CD1c-positive myeloid dendritic cell (primary cell): Measurements from ENCODE around the gene NUDT22.

ENCODE experiments used
- DNase-seq: peaks from one replicate; pipeline ENCODE4 v3.0.0-alpha.2; 2016; ENCODE audit errors: extremely low spot score

The NUDT22 gene

DNA sequence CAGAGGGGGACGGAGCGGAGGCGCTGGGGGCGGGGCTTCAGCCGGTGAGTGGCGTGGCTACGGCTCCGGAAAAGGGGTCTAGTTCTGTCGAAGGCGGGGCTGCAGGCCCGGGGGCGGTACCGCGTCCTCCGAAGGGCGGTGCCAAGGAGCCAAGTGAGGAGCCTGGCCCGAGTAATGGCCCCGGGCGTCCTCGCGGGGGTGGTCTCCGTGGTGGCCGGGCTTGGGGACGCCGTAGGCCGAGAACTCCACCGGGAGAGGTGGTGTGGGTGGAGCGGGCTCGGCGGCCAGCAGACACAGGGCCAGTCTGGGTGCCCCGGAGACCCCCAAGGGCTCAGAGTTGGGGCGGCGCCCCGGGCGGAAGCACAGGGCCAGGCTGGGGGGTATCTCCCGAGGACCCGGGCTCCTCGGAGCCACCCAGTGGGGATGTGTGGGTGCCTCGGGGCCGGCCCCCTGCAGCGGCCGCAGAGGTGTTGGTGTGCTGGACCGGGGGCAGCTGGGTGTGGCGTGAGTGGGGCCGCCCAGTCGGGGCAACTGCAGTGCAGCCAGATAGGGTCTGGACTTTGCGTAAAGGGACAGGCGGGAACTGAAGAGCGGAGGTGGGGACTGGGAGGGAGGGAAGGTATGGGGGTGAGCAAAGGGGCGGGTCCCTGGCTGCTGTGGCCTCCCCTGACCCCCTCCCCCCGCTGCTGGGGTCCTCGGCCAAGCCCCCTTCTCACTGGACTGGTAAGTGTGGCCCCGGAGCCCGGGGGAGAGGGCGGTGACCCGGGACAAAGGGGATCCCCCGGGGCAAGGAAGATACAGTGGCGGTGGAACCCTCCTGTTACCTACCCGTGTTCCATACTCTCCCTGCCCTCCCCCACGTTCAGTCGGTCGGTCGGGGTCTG, 15.7 kb downstream of the NUDT22 start:
- peak; percentile 39 for DNase-seq

DNA sequence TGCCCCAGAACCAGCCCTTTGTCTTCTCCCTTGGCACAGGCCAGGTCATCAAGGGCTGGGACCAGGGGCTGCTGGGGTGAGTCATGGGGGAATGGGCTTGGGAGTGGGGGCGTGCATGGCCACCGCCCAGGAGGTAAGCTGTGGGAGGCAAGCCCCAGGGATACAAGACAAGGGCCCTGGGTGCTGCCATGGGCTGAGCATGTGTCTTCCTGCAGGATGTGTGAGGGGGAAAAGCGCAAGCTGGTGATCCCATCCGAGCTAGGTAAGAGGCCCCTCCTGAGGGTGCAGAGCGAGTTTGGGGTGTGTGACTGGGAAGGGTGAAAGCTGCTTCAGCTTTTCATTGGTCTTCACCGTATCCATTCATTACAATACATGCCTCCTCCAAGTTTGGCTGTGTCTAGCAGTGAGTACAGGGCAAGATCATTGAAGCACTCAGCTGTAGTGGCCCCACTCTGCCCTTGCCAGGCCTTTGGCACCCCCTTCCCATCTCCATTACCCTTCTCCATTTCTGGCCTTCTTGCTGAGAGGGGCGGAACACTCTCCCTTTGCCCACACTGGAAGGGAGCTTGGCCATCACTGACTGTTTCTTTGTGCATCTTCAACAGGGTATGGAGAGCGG, 17.3 kb downstream of the NUDT22 start:
- no peak for DNase-seq

DNA sequence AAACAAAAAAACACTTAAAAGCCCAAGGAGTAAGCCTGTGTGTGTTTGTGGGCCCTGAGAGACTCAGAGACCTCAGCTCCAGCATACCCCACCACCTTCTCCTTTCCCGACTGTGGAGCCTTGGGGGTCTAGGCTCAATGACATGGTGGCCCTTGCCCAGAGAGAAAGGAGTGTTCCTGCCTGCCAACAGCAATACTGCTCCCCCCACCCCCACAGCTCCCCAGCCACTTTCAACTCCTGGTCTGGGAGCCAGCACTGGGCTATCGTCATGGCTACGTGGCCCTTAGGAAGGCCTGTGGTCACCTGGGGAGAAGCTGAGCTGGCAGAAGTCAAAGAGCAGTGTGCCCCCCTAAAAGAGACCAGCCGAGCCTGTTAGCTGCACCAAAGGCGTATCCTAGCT, 18.0 kb downstream of the NUDT22 start:
- no peak for DNase-seq

DNA sequence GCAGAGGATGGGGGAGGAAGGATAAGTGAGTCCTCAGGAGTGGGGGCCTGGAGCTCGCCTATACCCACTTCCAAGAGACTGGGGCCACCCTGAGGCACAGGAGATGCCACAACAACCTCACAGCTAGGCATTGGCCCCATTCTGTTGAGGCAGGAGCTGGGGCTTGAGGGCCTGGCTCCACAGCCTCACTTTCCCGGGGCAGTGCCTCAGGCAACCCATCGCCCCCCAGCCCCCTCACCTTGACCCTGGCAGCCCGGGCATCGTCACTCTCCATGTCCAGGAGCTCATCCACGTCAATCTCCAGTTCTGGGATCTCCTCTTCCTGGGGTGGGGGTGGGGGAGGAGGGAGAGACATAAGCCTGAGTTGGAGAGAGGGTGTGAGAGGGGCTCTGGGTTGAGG, 18.9 kb downstream of the NUDT22 start:
- DNase-seq: no peak

DNA sequence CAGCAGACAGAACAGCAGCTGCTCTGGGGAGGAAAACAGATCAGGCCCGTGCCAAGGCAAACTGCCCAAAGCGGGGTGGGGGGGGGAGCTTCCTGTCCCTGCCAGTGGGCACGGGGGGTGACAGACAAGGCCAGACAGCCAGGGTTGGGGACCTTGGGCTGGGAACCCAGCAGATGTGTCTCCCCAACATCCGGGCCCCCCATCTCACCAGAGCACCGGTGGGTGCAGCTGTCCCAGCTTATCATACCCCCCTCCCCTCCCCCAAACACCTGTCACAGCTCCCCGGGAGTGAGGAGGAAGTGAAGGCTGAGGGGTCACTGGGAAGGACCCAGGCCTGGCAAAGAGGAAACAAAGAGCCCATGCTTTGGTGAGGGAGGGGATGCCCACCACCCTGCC, 19.3 kb downstream of the NUDT22 start:
- DNase-seq: no peak

DNA sequence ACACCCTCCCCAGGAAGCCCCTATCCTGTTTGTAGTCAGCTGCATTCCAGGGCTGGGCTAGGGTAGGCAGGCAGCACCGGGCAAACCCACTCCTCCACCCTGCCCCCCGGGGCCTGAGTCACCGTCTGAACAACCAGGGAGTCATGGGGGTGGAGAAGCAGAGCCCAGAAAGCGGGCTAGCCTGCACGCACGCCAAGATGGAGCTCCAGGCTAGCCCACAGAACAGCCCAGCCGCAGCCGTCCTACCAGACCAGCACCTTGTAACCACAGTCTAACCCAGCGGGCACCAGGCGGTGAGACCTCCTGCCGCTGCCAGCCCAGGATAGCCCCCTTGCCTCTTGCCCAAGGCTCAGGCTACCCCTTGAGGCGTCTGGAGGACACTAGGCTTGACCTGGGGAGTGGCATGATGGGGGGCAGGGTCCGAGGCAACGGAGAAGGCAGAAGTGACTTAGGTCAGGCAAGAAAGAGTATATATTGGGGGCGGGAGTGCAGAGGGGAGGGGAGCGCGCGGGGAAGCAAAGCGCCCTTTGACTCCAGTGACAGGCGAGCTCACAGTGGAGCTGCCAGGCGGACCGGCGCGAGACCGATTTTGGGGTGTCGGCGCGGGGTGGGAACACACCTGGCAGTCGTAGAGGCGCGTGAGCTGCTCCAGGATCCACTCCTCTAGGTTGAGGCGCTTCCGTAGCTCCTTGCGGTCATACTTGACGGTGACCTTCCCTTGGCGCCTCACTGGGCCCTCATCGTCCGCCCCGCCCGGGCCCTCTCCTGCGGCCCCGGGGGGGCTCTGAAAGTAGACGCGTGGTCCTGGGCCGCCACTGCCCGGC, 19.9 kb downstream of the NUDT22 start:
- peak; percentile 73 for DNase-seq

DNA sequence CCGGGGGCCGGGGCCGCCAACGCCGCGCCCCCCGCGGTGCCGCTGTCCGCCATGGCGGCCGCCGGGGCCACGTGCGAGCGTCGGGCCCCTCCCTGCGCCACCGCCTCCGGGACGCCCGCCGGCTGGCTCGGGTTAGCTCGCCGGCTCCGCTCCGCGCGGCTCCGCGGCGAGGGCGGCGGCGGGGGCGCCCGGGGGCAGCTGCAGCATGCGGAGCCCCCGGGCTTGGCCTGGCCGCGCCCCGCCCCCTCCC, 20.5 kb downstream of the NUDT22 start:
- peak; percentile 27 for DNase-seq

DNA sequence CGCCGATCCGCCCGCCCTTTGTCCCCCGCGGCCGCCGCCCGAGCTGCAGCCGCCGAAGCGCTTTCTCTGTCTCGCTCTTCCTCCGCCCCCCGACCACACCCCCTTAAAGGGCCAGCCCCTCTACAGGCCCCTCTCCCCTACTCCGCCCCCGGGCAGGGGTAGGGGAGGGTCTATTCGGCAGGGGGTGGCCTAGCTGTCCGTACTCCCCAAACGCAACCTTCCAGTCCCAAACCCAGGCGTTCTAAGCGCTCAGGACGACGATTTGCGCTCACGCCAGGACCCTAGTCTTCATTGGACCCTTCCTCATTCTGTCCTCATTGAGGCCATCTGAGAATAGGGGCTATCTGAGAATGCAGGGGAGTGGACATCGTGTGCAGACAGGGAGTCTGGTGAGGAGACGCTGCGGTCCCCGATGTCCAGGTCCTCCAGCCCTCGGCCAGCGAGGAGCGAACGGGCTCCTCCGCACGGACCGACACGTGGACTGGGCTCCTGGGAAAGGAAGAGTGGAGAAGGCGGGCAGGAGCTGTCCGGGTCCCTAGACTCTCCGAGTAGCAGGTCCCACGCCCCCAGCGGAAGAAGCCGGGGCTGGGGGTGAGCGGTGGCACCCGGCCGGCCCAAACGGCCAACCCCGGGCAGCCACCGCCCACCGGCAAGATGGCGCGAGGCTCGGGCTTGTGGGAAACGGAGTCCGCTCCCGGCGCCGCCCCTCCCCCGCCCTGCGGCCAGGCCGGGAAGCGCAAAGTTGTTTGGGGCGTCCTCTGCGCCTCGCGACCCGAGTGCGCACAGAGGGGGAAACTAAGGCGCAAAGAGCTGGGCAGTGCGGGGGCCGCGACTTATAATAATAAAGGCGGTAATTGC, 21.0 kb downstream of the NUDT22 start, which contains the start of gene PPP1R14B:
PPP1R14B (minus strand) TSS at position 73 of the 858 bp plus-strand sequence. CDS start 270 bp downstream, outside the sequence.
- DNase-seq: peak; percentile 91

DNA sequence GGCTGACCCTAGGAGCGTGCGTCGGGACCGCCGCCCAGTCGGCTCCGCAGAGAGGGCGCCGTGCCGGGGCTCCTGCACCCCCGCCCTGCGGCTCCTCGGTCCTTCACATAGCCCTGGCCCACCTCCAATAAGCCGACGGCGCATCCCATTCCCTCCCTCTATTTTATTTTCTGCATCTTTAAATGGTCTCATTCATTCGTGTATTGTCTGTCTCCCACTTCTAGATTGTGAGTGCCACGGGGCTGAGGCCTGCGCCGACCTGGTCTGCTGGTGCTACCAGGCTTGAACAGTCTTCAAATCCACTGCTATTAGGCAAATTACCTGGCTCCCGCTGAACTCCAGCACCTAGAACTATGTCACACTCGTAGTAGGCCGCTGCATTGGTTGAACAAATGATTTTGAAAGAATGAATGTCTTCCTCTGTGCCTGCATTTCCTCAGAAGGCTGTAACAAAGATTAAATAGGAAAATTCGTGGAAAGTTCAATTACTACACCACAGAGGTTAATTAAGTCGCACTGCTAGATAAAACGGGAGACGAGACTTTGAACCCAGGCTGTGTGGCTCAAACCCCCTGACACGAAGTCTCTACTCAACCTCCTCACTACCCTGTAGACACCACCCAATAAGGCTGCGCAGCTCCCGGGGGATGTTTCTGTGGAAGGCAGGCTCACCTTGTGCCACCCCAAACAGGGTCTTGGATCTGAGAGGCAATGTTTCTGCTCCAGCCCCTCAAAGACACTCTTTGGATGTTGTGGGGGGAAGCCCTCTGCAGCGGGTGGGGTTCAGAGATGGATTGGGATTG, 21.9 kb downstream of the NUDT22 start:
- DNase-seq: no peak

DNA sequence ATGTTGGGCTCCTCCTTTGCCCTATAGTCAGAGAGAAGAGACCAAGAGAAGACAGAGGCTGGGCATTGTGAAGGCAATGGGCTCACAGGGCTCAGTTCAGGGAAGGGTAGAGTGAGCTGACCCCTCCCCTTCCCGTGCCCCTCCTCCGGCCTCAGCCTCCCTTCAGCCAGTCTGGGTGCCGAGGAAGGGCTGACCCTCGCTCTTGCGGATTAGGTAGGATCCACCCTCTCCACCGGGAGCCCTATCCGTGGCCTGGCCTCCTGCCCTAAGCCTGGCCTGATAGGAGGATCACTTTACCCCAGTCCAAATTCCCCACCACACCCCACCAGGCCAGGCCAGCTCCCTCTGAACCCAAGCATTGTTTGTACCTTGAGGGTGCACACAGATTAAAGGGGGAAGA, 22.5 kb downstream of the NUDT22 start:
- no peak for DNase-seq

DNA sequence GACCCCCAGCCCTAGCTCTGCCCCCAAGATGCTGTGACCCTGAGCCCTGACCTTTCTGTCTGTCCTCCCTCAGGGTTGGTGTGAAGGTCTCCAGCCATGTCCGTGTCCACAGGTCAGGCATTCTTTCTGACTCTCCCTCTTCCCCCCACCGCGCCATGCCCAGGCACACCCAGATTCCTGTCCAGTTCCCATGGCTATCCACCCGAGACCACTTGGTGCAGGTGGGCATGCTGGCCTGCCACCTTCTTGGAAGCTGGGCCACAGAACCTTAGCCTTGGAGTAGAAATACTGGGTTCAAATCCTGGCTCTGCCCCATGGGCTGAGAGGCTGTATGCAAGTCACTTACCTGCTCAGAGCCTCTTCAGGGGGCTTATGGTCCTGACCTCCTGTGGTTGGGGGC, 23.0 kb downstream of the NUDT22 start:
- no peak for DNase-seq

DNA sequence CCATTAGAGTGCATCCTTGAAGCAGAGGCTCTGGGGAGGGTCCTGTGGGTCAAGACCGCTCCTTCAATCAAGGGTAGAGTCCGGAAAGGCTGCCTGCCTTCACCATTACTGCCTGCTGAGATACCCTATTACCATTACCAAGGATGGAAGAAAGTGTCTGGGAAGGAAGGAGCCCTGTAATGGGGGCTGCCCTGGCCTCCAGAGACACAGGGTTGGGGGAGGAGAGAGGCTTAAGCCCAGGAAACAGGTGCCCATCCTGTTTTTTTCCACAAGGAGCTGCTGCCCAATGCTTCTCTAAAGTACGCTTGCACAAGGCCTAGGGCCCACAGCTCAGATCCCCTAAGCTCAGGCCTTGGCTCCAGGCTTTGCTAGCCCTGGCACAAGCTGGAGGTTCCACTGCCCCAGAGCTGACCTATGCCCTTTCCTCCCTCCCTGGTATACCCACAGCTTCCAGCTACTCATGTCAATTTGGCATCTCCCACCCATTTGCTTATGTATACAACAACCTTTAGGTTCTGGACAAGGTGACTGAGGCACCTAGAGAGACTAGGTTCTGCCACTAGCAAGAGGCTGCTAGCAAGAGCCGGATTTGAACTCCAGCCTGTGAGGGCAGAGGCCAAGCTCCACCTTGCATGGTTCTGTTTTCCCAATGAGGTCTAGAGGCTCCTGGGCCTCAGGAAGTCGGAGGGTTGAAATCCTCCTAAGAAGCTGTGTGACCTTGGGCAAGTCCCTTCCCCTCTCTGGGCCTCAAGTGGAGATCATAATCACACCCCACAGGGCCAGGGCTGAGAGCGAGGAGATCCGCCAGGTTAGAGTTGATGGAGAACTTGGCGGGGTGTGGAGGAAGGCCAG, 23.7 kb downstream of the NUDT22 start:
- DNase-seq: no peak

DNA sequence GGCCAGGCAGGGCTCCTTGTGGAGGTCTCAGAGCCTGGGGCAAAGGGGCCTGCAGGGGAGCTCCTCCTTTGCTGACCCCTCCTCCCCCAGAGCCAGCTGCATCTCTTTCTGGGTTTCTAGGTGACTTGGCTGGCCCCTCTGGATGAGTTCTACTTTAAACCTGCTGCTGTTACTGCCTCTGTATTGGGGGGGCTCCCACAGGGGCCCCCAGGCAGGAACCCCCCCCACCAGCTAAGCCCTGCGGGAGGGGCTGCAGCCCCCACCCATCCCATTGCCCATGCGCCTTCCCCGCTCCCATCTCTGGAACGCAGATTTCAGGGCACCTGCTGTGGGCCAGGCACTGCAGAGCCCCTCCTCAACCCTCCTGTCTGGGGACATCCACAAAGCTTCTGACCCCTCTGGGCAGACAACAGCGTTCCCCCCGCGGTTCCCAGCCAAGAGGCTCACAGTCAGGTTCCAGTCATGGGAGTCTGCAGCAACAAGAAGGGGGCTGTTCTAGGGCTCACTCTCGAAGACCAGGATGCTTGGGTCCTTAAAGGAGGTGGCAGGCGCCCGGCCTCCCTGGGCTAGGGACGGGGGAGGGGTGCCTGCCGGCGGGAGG, 24.4 kb downstream of the NUDT22 start:
- DNase-seq: no peak

DNA sequence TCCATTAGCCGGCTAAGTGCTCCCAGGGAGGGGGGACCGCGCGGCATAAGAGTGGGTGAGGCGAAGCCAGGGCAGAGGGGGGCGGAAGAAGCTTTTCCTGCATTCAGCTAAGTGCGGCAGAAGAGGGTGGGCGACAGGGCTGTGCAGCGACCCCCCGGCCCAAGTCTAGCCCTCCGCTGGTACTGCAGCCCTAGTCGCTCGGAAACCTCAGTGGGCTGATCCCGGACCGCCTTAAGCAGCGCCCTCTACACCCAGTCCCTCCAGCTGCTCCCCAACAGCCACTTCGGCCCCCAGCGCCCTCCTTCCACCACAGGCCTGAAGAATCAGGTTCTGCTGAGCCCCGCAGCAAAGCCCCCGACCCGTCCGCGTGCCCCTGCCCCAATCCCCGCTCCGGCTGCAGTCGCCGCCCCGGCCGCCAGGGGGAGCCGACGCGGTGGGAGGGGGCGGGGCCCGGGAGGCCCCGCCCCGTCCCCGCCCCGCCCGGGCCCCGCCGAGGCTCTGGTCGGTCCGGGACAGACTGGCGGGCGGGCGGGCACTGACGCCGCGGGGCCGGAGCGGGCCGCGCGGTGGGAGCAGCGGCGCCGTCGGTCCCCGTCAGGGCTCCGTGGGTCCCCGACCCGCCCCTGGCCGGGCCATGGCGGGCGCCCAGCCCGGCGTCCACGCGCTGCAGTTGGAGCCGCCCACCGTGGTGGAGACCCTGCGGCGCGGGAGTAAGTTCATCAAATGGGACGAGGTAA, 25.1 kb downstream of the NUDT22 start, which contains the start of gene PLCB3:
PLCB3 (plus strand) TSS at position 515 of the 737 bp plus-strand sequence; CDS start at position 635, 120 bp downstream.
- peak; percentile 88 for DNase-seq

DNA sequence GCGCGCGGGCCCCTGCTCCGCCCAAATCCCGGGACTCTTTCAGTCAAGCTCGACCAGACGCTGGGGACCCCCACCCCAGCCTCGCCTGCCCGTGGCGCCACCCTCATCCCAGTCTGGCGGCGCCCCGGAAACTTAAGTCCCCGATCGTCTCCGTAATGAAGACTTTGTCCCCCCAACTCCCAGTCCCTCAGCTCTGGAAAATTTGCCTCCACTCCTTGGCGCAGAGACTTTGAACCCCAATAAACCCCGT, 25.6 kb downstream of the NUDT22 start:
- no peak for DNase-seq

DNA sequence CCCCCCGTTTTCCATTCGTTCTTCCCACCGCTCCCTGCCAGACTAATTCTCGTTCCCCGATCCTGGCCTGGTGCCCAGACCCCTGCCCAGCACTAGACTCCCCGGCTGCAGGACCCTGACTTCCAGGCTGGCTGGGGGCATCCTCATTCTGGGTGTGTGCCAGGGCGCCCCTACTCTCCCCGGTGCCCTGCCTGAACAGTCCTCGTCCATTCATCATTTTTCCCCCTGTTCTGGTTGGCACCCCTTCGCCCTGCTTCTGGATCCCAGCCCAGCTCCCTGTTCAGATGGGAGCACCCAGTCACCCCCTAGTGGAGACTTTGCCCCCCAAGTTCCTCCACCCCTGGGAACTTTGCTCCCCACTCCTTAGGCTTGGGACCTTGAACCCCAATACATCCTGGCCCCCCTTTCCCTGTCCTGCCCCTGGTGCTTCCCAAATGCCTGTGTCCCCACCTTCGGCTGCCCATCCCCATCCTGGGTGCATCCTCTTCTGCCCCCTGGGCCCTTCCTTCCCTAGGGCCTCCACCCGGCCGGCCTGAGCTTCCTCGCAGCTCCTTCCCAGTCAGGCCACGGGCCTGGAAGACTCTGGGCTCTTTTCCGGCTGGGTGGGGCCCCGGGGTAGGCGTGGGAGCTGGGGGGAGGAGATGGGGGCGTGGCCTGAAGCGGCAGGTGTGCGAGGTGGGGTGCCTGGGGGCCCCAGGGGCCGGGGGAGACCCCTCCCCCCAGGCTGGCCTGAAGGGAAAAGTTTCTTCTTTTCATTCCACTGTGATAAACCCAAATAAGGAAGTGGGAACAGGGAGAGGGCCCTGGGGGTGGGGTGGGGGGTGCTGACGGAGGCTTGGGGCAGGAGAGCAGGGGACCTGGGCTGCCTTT, 26.2 kb downstream of the NUDT22 start:
- peak; percentile 36 for DNase-seq

DNA sequence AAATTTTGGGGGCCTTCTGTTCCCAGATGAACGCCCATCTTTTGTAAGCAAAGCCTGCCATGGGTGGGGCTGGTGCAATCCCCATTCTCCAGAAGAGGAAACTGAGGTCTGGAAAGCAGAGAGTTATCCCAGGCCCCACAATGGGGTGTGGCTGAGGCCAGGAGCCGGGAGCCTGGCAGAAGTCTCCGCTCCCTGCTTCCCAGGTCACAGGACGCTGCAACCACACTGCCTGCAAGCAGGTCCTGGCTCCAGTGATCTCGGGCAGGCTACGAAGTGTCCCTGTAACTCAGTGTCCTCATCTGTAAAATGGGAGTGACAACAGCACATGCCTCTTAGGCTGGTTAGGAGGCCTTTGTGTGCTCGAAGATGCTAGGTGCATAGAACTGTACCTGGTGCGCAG, 27.0 kb downstream of the NUDT22 start:
- no peak for DNase-seq

DNA sequence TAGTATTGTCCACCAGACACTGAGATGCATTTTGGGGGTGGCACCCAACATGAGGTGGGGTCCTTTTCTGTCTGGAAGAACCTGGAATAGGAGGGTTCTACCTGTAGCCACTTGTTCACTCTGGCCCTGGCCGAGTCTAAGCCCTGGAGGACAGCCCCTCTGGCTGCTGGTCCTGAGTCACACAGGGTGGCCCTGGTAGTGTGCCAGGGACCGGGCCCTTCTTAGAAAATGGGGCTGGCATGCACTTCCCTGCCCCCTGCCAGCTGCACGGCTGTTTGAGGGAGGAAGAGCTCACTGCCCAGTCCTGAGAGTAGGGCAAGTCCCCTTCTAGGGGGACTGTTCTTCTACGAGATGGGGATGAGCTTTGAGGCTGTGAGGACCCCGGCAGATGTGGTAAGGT, 27.4 kb downstream of the NUDT22 start:
- no peak for DNase-seq
